Neural cell (in vitro differentiated cells): ENCODE results near the gene CTNNA2.

Experiments
- CTCF ChIP-seq: fragments of 450-650 bp; IDR thresholded peaks from 2 replicates; pipeline ENCODE4 v1.5.1; 2014; ENCODE audit warnings: antibody characterized with exemption, mild to moderate bottlenecking, moderate library complexity; ENCODE audit not compliant: poor library complexity, severe bottlenecking
- EP300 ChIP-seq: fragments of 450-650 bp; conservative IDR thresholded peaks from 2 replicates; pipeline ENCODE4 v1.6.1; 2014; ENCODE audit warnings: antibody characterized with exemption, mild to moderate bottlenecking, moderate library complexity; ENCODE audit not compliant: poor library complexity, severe bottlenecking
- EZH2 ChIP-seq: fragments of 200-600, 300-800 bp; shearing (Covaris generic), sonication (generic); IDR thresholded peaks from 2 replicates; pipeline ENCODE4 v1.6.1; 2014; ENCODE audit warnings: antibody characterized with exemption, low read length, borderline replicate concordance, mild to moderate bottlenecking; ENCODE audit not compliant: insufficient read depth, poor library complexity, severe bottlenecking
- POLR2AphosphoS5 ChIP-seq: IDR thresholded peaks from 2 replicates; pipeline ENCODE4 v1.6.1; 2012
- RAD21 ChIP-seq: fragments of 450-650 bp; conservative IDR thresholded peaks from 2 replicates; pipeline ENCODE4 v1.6.1; 2014; ENCODE audit warnings: antibody characterized with exemption, mild to moderate bottlenecking, moderate library complexity
- REST ChIP-seq: IDR thresholded peaks from 2 replicates; pipeline ENCODE4 v1.6.1; 2012; ENCODE audit warnings: borderline replicate concordance
- TAF1 ChIP-seq: IDR thresholded peaks from 2 replicates; pipeline ENCODE4 v1.6.1; 2012; ENCODE audit warnings: low read depth

- no peak for TF ChIP-seq CTCF
- TF ChIP-seq EP300, result no peak
- no peak for TF ChIP-seq EZH2
- no peak for TF ChIP-seq TAF1
- TF ChIP-seq POLR2AphosphoS5, result no peak
- no peak for TF ChIP-seq REST
- TF ChIP-seq RAD21, result no peak
Measured at GRCh38 chr2:80151248-80151647, 638.4 kb downstream of the CTNNA2 start.
